Dendritic cell treated with granulocyte-macrophage colony-stimulating factor and Interleukin-4, amounts not matched to agents 40 ng/mL and 50 ng/mL, for 4 days (primary cell): ENCODE measurements around the gene ATL3.
A peak's percentile ranks its signal among the peaks of the same experiment; 100 is the strongest.
"Not testable (repeated sequence)": the region's sequence is repeated elsewhere in the genome, so short reads cannot be mapped to it uniquely, and the experiment has no call there.

Source experiments
- H3K27ac Mint-ChIP-seq: one replicate; pipeline ENCODE4 v1.8.0; 2022; ENCODE audit warnings: mild to moderate bottlenecking, mixed read lengths
- H3K27me3 Mint-ChIP-seq: one replicate; pipeline ENCODE4 v1.8.0; 2022; ENCODE audit warnings: mild to moderate bottlenecking, mixed read lengths
- H3K36me3 Mint-ChIP-seq: one replicate; pipeline ENCODE4 v1.8.0; 2022; ENCODE audit warnings: low read depth, mixed read lengths
- H3K4me1 Mint-ChIP-seq: one replicate; pipeline ENCODE4 v1.8.0; 2022; ENCODE audit warnings: low read depth, mixed read lengths
- H3K4me3 Mint-ChIP-seq: one replicate; pipeline ENCODE4 v1.8.0; 2022; ENCODE audit warnings: mild to moderate bottlenecking, moderate library complexity, mixed read lengths
- H3K9me3 Mint-ChIP-seq: one replicate; pipeline ENCODE4 v1.8.0; 2022; ENCODE audit warnings: mixed read lengths
- intact Hi-C: fragments of 100-400 bp; cut with micrococcal nuclease; formaldehyde crosslinking; loops from one replicate; pipeline ENCODE4 v1.15.0; 2022

The ATL3 gene

DNA sequence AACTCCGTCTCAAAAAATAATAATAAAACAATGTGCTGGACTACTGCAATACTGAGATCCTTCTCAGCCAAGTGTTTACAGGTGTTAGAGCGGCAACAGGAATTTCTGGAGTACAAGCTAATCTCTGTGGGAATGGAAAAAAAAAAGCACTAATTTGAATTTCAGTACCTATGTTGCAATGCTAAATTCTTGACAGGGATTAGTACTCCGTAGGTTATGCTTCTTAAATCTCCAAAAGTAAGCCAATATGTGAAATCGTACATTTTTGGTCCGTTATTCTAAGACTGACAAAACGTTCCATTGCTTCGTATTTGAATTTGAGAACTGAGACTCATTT, 1.1 kb downstream of the ATL3 start:
- Mint-ChIP-seq H3K9me3 (no peaks in the 10 kb centered on the region), H3K27me3 (no peaks in the 10 kb centered on the region), H3K27ac (peak overlapping the region; percentile 82), H3K36me3 (peaks cover 8% of the 10 kb centered on the region), H3K4me3 (peak overlapping the region; percentile 80), H3K4me1 (peaks cover 53% of the 10 kb centered on the region)
- intact Hi-C loops, result no loop called here

DNA sequence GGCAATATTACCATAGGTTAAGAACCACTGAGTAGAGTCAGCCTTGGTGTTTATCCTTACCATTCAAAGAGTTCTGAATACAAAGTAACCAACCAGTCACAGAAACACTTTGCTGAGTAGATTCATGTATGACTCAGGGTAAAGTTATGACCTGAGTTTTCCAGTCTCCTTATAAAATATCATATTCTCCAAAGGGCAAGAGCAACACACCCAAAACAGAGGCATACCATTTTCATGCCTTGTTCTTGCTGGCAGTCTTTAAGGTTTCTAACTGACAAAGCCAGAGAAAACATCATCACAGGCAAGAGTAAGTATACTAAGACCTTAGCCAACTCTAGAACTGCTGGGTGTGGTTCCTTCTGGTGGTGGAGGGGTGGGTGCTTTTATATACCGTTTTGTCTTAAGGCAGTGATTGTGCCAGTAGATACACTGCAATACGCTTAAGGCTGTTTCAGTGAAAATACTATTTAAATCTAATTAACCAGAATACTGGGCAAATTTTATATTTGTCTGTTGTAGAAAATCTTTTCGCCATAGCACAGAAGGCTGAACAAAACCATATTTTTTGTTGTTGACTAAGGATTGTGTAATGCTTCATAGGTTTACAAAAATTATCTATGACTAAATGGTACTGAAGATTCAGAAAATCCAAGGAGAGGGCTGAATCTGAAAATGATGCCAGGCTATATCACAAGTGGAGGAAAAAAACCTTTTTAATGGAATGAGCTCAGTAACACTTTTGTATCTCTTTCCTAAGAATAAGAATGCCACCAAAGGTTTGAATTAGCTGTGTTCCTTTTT, 3.0 kb downstream of the ATL3 start:
- Mint-ChIP-seq H3K36me3 (peaks cover 8% of the 10 kb centered on the region), H3K4me3 (no peak overlapping the region), H3K27me3 (no peaks in the 10 kb centered on the region), H3K27ac (no peak overlapping the region), H3K4me1 (peaks cover 68% of the 10 kb centered on the region), H3K9me3 (no peaks in the 10 kb centered on the region)
- intact Hi-C loops, result no loop called here

DNA sequence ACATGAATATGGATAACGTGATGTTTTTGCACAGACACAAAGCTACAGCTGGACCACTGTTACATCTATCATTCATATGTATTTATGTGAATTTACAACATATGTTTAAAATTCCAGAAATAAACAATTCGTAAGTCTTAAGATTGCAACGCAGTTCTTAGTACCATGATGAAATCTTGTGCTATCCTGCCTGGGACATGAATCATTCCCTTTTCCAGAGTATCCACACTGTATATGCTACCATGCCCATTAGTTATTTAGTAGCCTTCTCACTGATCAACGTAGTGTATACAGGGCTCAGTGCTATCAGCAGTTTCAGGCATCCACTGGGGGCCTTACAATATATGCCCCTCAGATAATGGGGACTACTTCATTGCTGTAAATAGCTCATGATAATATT, 4.3 kb downstream of the ATL3 start:
- H3K27ac Mint-ChIP-seq, result no peak overlapping the region
- H3K4me1 Mint-ChIP-seq, result peaks cover 73% of the 10 kb centered on the region
- H3K36me3 Mint-ChIP-seq, result peaks cover 8% of the 10 kb centered on the region
- H3K27me3 Mint-ChIP-seq, result no peaks in the 10 kb centered on the region
- intact Hi-C loops, result loop anchor here (1.0 kb wide), 1 partner anchor 27 kb away; no protein-coding TSS in a partner anchor
- no peaks in the 10 kb centered on the region for H3K9me3 Mint-ChIP-seq
- no peak overlapping the region for H3K4me3 Mint-ChIP-seq

DNA sequence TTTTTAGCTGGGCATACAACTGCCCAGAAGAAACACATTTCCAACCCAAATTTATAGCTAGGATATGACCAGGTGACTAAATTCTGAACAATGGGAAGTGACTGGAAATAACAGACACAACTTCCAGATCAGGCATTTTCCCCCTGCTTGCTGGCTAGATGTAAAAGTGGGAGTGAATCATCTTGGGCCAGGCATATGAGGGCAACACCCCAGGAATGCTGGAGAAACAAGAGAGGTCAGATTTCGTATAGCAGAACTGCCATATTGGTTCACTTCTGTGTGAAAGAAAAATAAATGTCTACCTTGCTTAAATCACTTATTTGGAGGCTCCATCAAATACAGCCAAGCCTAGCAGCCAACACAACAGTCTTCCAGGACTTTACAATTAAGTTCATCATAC, 7.4 kb downstream of the ATL3 start:
- Mint-ChIP-seq H3K4me3 (no peak overlapping the region), H3K27me3 (no peaks in the 10 kb centered on the region), H3K9me3 (no peaks in the 10 kb centered on the region), H3K36me3 (peaks cover 21% of the 10 kb centered on the region), H3K27ac (no peak overlapping the region), H3K4me1 (peaks cover 72% of the 10 kb centered on the region)
- intact Hi-C loops, result no loop called here

DNA sequence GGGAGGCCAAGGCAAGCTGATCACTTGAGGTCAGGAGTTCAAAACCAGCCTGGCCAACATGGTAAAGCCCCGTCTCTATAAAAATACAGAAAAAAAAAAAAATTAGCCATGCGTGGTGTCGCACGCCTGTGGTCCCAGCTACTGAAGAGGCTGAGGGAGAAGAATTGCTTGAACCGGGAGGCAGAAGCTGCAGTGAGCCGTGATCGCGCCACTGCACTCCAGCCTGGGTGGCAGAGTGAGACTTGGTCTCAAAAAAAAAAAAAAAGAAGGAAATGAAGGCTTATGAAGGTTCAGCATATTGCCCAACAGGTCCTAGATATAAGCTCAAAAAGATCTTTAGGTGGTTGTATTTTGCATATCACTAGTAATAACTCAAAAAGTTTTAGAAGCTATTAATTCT, 10.2 kb downstream of the ATL3 start:
- Mint-ChIP-seq H3K4me1 (peaks cover 57% of the 10 kb centered on the region), H3K27ac (no peak overlapping the region)

DNA sequence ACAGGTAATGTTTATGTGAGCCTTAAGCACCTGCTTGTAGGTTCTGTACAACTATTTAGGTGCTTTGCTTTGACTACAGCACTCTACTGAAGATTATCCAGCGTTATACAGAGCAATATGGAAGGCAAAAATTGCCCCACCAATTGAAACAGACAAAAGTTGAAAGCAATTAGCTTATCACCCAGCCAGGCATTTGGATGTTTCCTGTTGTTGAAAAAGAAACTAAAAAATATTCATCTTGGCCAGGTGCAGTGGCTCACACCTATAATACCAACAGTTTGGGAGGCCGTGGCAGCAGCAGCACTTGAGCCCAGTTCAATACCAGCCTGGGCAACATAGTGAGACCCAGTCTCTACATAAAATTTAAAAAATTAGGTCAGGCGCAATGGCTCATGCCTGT, 18.5 kb downstream of the ATL3 start:
- H3K9me3 Mint-ChIP-seq, result no peaks in the 10 kb centered on the region
- H3K36me3 Mint-ChIP-seq, result peaks cover 90% of the 10 kb centered on the region
- no peak overlapping the region for H3K4me3 Mint-ChIP-seq
- H3K4me1 Mint-ChIP-seq, result peaks cover 6% of the 10 kb centered on the region
- no peak overlapping the region for H3K27ac Mint-ChIP-seq
- no peaks in the 10 kb centered on the region for H3K27me3 Mint-ChIP-seq
- intact Hi-C loops, result no loop called here

More for the DNA sequence above, 10.2 kb downstream of the ATL3 start:
- Mint-ChIP-seq H3K36me3 (peaks cover 39% of the 10 kb centered on the region), H3K9me3 (no peaks in the 10 kb centered on the region), H3K4me3 (no peak overlapping the region), H3K27me3 (no peaks in the 10 kb centered on the region)
- intact Hi-C loops, result no loop called here

DNA sequence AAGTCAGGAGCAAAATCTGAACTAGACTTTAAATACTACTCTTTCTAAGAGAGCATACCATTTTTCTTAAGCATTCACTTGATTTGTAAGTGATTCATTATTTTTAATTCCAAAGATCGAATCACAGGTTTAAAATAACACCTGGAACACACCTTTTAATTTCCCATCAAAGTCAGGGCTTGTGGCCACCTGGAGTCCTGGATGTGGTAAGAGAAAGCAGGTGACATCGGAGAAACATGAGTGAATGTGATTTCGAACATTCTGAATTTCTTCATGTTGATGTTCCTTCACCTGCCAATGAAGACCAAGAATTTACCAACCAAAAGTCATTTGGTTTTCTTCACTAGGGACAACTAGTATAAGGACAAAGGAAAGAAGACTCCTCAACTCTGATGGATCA, 28.0 kb downstream of the ATL3 start:
- Mint-ChIP-seq H3K4me1 (peaks cover 16% of the 10 kb centered on the region), H3K9me3 (no peaks in the 10 kb centered on the region), H3K27ac (no peak overlapping the region), H3K4me3 (no peak overlapping the region), H3K36me3 (peaks cover 84% of the 10 kb centered on the region), H3K27me3 (no peaks in the 10 kb centered on the region)
- intact Hi-C loops, result no loop called here

DNA sequence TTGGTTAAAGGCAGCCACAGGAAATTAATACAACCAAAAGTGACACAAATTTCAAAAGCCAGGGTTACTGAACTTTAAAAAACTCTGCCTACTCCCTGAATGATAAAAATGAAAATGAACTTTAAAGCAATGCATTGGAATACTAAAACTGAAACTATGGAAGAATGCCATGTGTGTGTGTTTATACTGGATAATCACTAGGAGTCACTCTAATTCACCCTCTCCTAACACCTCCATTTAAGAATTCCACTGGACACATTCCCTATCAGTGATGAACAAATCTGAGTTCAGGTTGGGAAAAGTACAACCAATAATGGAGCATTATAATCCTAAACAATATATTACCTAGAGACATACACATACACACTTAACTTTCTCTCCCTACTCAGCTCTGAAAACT, 29.4 kb downstream of the ATL3 start:
- Mint-ChIP-seq H3K4me3 (no peak overlapping the region), H3K36me3 (peaks cover 79% of the 10 kb centered on the region), H3K27ac (no peak overlapping the region), H3K4me1 (peaks cover 12% of the 10 kb centered on the region), H3K9me3 (no peaks in the 10 kb centered on the region), H3K27me3 (no peaks in the 10 kb centered on the region)
- intact Hi-C loops, result no loop called here

DNA sequence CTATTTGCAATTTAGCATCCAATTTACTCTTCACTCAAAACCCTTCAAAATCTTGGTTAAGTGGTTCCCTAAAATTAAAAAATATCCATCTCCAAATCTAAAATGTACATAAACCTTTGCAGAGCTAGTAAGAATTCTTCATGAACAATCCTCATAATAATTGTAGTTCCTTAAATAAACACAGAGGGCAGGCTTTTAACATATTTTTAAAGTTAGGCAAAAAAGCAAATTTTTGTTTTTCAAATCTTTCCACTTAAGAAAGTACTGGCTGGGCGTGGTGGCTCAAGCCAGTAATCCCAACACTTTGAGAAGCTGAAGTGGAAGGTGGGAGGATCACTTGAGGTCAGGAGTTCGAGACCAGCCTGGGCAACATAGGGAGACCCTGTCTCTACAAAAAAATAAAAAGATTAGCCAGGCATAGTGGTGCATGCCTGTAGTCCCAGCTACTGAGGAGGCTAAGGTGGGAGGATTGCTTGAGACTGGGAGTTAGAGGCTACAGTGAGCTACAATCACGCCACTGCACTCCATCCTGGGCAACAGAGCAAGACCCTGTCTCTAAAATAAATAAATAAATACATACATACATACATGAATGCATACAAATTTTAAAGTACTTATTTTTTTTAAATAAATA, 31.9 kb downstream of the ATL3 start:
- Mint-ChIP-seq H3K4me1 (peaks cover 12% of the 10 kb centered on the region), H3K27me3 (no peaks in the 10 kb centered on the region), H3K4me3 (no peak overlapping the region), H3K27ac (no peak overlapping the region), H3K36me3 (peaks cover 79% of the 10 kb centered on the region), H3K9me3 (no peaks in the 10 kb centered on the region)
- intact Hi-C loops, result loop anchor here (2.0 to 10.0 kb wide), 2 partner anchors 99 to 605 kb away; no protein-coding TSS in a partner anchor

DNA sequence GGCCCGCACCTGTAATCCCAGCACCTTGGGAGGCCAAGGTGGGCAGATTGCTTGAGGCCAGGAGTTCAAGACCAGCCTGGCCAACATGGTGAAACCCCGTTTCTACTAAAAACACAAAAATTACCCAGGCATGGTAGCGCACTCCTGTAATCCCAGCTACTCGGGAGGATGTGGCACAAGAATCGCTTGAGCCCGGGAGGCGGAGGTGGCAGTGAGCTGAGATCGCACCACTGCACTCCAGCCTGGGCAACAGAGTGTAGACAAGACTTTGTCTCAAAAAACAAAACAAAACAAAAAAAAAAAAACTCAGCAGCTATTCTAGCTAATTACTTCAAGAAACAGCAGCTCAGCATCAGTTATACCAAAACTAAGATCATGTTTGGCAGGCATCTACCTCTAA, 32.7 kb downstream of the ATL3 start:
- H3K9me3 Mint-ChIP-seq, H3K27ac Mint-ChIP-seq, H3K27me3 Mint-ChIP-seq, H3K4me3 Mint-ChIP-seq: not testable (repeated sequence)
- peaks cover 17% of the 10 kb centered on the region for H3K4me1 Mint-ChIP-seq
- peaks cover 79% of the 10 kb centered on the region for H3K36me3 Mint-ChIP-seq
- intact Hi-C loops, result loop anchor here (2.0 to 10.0 kb wide), 2 partner anchors 100 to 604 kb away; no protein-coding TSS in a partner anchor

DNA sequence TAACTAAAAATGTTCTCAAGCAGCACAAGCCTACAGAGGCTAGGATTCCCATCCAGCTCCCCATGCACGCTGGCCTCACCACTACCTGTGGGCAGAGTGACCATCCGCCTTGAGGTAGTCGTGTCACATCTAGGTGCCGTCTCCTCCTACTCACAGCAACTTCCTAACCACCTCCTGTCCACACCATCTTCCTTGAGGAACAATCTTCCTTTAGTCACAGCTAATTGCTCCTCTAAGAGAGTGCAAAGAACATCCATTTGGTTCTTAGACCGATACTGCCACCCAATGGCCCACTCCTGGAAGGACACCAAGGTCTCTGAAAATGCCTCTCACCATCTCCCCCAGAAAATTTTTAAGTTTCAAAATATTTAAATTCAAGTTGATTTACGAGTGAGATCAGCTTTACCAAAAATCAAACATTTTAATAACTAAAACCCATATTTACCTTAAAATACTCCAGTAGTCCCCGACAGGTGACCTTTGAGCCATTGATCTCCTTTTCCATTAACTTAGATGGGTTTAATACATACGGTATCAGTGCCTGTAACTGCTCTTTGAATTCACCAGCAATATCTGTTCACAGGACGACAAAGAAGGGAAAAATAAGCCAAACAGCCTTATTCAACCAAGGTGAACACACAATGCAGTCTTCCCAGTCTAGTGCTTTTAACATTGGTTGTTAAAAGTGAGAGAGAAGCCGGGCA, 35.3 kb downstream of the ATL3 start:
- H3K4me3 Mint-ChIP-seq, result no peak overlapping the region
- no peaks in the 10 kb centered on the region for H3K9me3 Mint-ChIP-seq
- intact Hi-C loops, result loop anchor here (1.0 to 10.0 kb wide), 3 partner anchors 43 to 601 kb away; no protein-coding TSS in a partner anchor
- no peak overlapping the region for H3K27ac Mint-ChIP-seq
- peaks cover 77% of the 10 kb centered on the region for H3K36me3 Mint-ChIP-seq
- H3K4me1 Mint-ChIP-seq, result peaks cover 42% of the 10 kb centered on the region
- H3K27me3 Mint-ChIP-seq, result no peaks in the 10 kb centered on the region

DNA sequence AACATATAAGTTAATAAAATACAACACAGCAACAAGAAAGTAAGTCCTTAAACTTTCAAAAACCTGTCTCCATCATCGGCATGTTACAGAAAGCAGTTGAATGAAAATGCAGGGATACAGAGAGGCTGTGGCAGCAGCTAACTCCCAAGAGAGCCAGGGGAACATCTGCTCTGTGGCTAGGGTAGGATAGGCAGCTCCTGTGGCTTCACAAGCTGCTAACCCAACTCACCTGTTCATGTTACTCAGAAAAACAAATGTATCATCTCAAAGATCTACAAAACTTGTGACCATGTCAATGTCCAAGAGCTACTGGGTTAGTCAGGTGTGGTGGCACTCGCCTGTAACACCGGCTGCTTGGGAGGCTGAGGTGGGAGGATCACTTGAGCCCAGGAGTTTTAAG, 41.8 kb downstream of the ATL3 start:
- Mint-ChIP-seq H3K36me3 (peaks cover 66% of the 10 kb centered on the region), H3K4me3 (no peak overlapping the region), H3K4me1 (peaks cover 41% of the 10 kb centered on the region), H3K9me3 (no peaks in the 10 kb centered on the region), H3K27me3 (peaks cover 4% of the 10 kb centered on the region), H3K27ac (no peak overlapping the region)
- intact Hi-C loops, result no loop called here

DNA sequence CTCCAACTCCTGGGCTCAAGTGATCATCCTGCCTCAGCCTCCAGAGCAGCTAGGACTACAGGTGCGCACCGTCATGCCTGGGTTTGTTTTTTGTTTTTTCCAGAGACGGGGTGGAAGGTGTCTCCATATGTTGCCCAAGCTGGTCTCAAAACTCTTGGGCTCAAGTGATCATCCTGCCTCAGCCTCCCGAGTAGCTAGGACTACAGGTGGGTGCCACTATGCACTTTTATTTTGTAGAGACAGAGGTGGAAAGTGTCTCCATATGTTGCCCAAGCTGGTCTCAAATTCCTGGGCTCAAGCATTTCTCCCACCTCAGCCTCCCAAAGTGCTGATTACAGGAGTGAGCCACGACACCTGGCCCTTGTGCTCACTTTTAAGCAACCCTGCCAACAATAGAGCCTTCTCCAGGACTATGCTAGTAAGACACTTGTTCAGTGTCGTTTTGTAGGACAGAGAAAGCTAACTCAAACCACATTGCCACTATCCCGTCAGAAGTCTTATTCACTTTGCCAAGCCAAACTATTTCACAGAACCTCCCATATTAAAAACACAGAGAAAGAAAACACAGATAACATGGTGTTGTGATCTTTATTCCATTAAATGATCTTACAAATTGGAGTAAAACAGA, 47.5 kb downstream of the ATL3 start:
- peaks cover 37% of the 10 kb centered on the region for H3K4me1 Mint-ChIP-seq
- peaks cover 10% of the 10 kb centered on the region for H3K36me3 Mint-ChIP-seq
- H3K4me3 Mint-ChIP-seq, result no peak overlapping the region
- no peak overlapping the region for H3K27ac Mint-ChIP-seq
- intact Hi-C loops, result no loop called here
- H3K27me3 Mint-ChIP-seq, result peaks cover 21% of the 10 kb centered on the region
- H3K9me3 Mint-ChIP-seq, result no peaks in the 10 kb centered on the region

DNA sequence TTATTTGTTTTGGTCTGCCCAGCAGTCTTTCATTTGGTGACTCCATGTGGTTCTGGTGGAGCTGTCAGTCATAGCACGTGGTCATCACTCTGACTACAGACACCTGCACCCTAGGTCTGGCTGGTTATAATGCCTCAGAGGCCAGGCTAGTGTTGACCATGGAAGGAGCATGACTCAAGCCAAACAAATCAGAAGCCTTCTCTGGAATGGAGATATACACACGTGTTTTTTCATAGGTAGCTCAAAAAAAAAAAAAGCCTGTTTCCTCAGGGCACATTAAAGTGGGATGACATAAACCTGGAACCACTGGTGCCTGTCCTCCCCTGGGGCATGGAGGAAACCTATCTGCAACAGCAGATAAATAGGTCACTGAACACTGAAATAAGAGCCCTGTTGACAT, 48.9 kb downstream of the ATL3 start:
- Mint-ChIP-seq H3K4me3 (no peak overlapping the region), H3K27me3 (peaks cover 21% of the 10 kb centered on the region), H3K9me3 (no peaks in the 10 kb centered on the region), H3K27ac (no peak overlapping the region), H3K4me1 (peaks cover 43% of the 10 kb centered on the region), H3K36me3 (no peaks in the 10 kb centered on the region)
- intact Hi-C loops, result no loop called here
